IMR-90 (cell line): ENCODE data around the gene FAM163B. TPM values are rescaled to one million over a fixed set of nuclear protein-coding genes. Genes with fewer than 3 reads are reported as not detected.

Experiments used
- ATAC-seq: fragments of 200-7000 bp; cut with Tn5 transposase; 2 replicates; pipeline ENCODE4 v1.9.1; 2020; ENCODE audit warnings: low read depth, mild to moderate bottlenecking, moderate library complexity
- BruUV-seq: library from RNA; stranded (reverse); fragments of 400-500 nt; replicated peaks from 2 replicates; lab custom pipeline; 2021; lab: Mats Ljungman, UMichigan
- CTCF ChIA-PET: fragments of 300-600 bp; formaldehyde crosslinking; extraction: SDS; loops from one replicate; lab custom pipeline; 2021; ENCODE audit warnings: antibody characterized with exemption; lab: Yijun Ruan, JAX
- POLR2A ChIA-PET: fragments of 300-600 bp; sonication (Branson Sonifier 250); formaldehyde crosslinking; loops from one replicate; lab custom pipeline; 2022; ENCODE audit warnings: antibody characterized with exemption; ENCODE audit not compliant: unreplicated experiment; lab: Charles Lee
- DNase-seq: peaks from one replicate; pipeline ENCODE4 v3.0.0; 2013
- H2AFZ ChIP-seq: replicated peaks from 2 replicates; pipeline ENCODE3; 2013; ENCODE audit warnings: low read length, mild to moderate bottlenecking; ENCODE audit not compliant: poor library complexity
- H2AK5ac ChIP-seq: 2 replicates; pipeline ENCODE4 v1.6.1; 2013; ENCODE audit warnings: low read depth, low read length, inconsistent platforms
- H2AK9ac ChIP-seq: replicated peaks from 2 replicates; pipeline ENCODE3; 2013; ENCODE audit warnings: mild to moderate bottlenecking, low read depth, low read length, moderate library complexity; ENCODE audit not compliant: poor library complexity
- H2BK120ac ChIP-seq: 2 replicates; pipeline ENCODE4 v1.6.1; 2013; ENCODE audit warnings: low read depth, low read length, inconsistent platforms
- H2BK15ac ChIP-seq: 3 replicates; pipeline ENCODE4 v1.6.1; 2013; ENCODE audit warnings: low read depth, low read length, inconsistent platforms
- H2BK20ac ChIP-seq: 2 replicates; pipeline ENCODE4 v1.6.1; 2013; ENCODE audit warnings: low read depth, mild to moderate bottlenecking, inconsistent platforms, low read length, moderate library complexity
- H2BK5ac ChIP-seq: 2 replicates; pipeline ENCODE4 v1.6.1; 2013; ENCODE audit warnings: mild to moderate bottlenecking, low read depth, low read length, inconsistent platforms; ENCODE audit not compliant: poor library complexity, severe bottlenecking
- H3K14ac ChIP-seq: replicated peaks from 2 replicates; pipeline ENCODE4 v1.6.1; 2013; ENCODE audit warnings: low read depth, low read length, inconsistent platforms
- H3K18ac ChIP-seq: 2 replicates; pipeline ENCODE4 v1.6.1; 2013; ENCODE audit warnings: low read depth, low read length, control low read depth
- H3K23ac ChIP-seq: 2 replicates; pipeline ENCODE4 v1.6.1; 2013; ENCODE audit warnings: low read depth, low read length, inconsistent platforms
- H3K27ac ChIP-seq: 2 replicates; pipeline ENCODE4 v1.5.1; 2013; ENCODE audit warnings: mild to moderate bottlenecking, control low read depth, low read length; ENCODE audit not compliant: insufficient read depth
- H3K27me3 ChIP-seq: 2 replicates; pipeline ENCODE4 v1.6.1; 2013; ENCODE audit warnings: low read length; ENCODE audit not compliant: control insufficient read depth, insufficient read depth
- H3K36me3 ChIP-seq: 2 replicates; pipeline ENCODE4 v1.6.1; 2013; ENCODE audit warnings: low read length, mixed read lengths; ENCODE audit not compliant: control insufficient read depth, insufficient read depth
- H3K4ac ChIP-seq: 2 replicates; pipeline ENCODE4 v1.6.1; 2013; ENCODE audit warnings: low read depth, low read length, inconsistent platforms
- H3K4me1 ChIP-seq: 2 replicates; pipeline ENCODE4 v1.6.1; 2013; ENCODE audit warnings: low read length, mixed read lengths; ENCODE audit not compliant: control insufficient read depth, insufficient read depth
- H3K4me2 ChIP-seq: 2 replicates; pipeline ENCODE4 v1.6.1; 2013; ENCODE audit warnings: low read depth, mild to moderate bottlenecking, control low read depth, low read length, moderate library complexity
- H3K4me3 ChIP-seq: 2 replicates; pipeline ENCODE4 v1.5.1; 2013; ENCODE audit warnings: low read depth, mild to moderate bottlenecking, control low read depth, low read length, moderate library complexity; ENCODE audit not compliant: insufficient read depth
- H3K56ac ChIP-seq: 2 replicates; pipeline ENCODE4 v1.6.1; 2013; ENCODE audit warnings: low read length, inconsistent platforms; ENCODE audit not compliant: insufficient read depth; ENCODE audit errors: extremely low read depth
- H3K79me1 ChIP-seq, 2 experiments: 2 replicates each; pipeline ENCODE4 v1.6.1; 2013; ENCODE audit warnings: low read length in 2 of 2, inconsistent platforms in 1 of 2, low read depth in 1 of 2
- H3K9ac ChIP-seq: 2 replicates; pipeline ENCODE4 v1.6.1; 2013; ENCODE audit warnings: low read depth, low read length, control low read depth
- H3K9me1 ChIP-seq: 2 replicates; pipeline ENCODE4 v1.6.1; 2013; ENCODE audit warnings: low read length, inconsistent platforms; ENCODE audit not compliant: insufficient read depth
- H3K9me3 ChIP-seq: 2 replicates; pipeline ENCODE4 v1.6.1; 2013; ENCODE audit warnings: low read length; ENCODE audit not compliant: control insufficient read depth, insufficient read depth
- H4K20me1 ChIP-seq: 2 replicates; pipeline ENCODE4 v1.6.1; 2013; ENCODE audit warnings: low read length, inconsistent platforms; ENCODE audit not compliant: insufficient read depth
- H4K5ac ChIP-seq: 2 replicates; pipeline ENCODE4 v1.6.1; 2013; ENCODE audit warnings: mild to moderate bottlenecking, low read depth, low read length, control low read depth
- H4K8ac ChIP-seq, 2 experiments: 2 replicates each; pipeline ENCODE4 v1.6.1; 2013; ENCODE audit warnings: low read depth in 2 of 2, low read length in 2 of 2, control low read depth in 1 of 2, inconsistent platforms in 1 of 2
- H4K91ac ChIP-seq: 2 replicates; pipeline ENCODE4 v1.6.1; 2013; ENCODE audit warnings: low read depth, low read length, inconsistent platforms; ENCODE audit not compliant: insufficient read depth
- BHLHE40 ChIP-seq: fragments of 150-350 bp; IDR thresholded peaks from 2 replicates; pipeline ENCODE4 v1.6.1; 2016; ENCODE audit warnings: mild to moderate bottlenecking, low read depth, low read length
- CEBPB ChIP-seq: IDR thresholded peaks from 2 replicates; pipeline ENCODE4 v1.6.1; 2012; ENCODE audit warnings: low read depth, low read length, improper control_type of control experiment
- CHD1 ChIP-seq: IDR thresholded peaks from 2 replicates; pipeline ENCODE4 v1.6.1; 2012; ENCODE audit warnings: low read depth, low read length, improper control_type of control experiment
- FOS ChIP-seq: fragments of 150-350 bp; IDR thresholded peaks from 2 replicates; pipeline ENCODE4 v1.6.1; 2016; ENCODE audit warnings: low read depth, low read length
- MAFK ChIP-seq: IDR thresholded peaks from 2 replicates; pipeline ENCODE4 v1.6.1; 2012; ENCODE audit warnings: low read depth, low read length, improper control_type of control experiment
- MAZ ChIP-seq: IDR thresholded peaks from 2 replicates; pipeline ENCODE4 v1.6.1; 2012; ENCODE audit warnings: low read depth, mild to moderate bottlenecking, low read length, improper control_type of control experiment, moderate library complexity, borderline replicate concordance
- MXI1 ChIP-seq: IDR thresholded peaks from 2 replicates; pipeline ENCODE4 v1.6.1; 2012; ENCODE audit warnings: low read depth, mild to moderate bottlenecking, low read length, moderate library complexity, borderline replicate concordance
- POLR2A ChIP-seq: IDR thresholded peaks from 2 replicates; pipeline ENCODE4 v1.6.1; 2012; ENCODE audit warnings: mild to moderate bottlenecking, low read depth, low read length
- RAD21 ChIP-seq: IDR thresholded peaks from 2 replicates; pipeline ENCODE4 v1.6.1; 2012; ENCODE audit warnings: low read length, improper control_type of control experiment
- RCOR1 ChIP-seq: IDR thresholded peaks from 2 replicates; pipeline ENCODE4 v1.6.1; 2012; ENCODE audit warnings: mild to moderate bottlenecking, low read length, improper control_type of control experiment; ENCODE audit not compliant: insufficient replicate concordance
- RFX5 ChIP-seq: IDR thresholded peaks from 2 replicates; pipeline ENCODE4 v1.8.0; 2012; ENCODE audit warnings: low read depth, mild to moderate bottlenecking, low read length, moderate library complexity
- SMC3 ChIP-seq: fragments of 150-350 bp; IDR thresholded peaks from 2 replicates; pipeline ENCODE4 v1.6.1; 2016; ENCODE audit warnings: low read depth, mild to moderate bottlenecking, antibody characterized with exemption, low read length, moderate library complexity
- WGBS, 2 experiments: methylation state at CpG; one replicate each; pipeline versions ENCODE4 v1.1.5 to v1.1.7; 2013; ENCODE audit warnings: missing lambda C conversion rate in 2 of 2; ENCODE audit not compliant: insufficient read length in 1 of 2; ENCODE audit errors: extremely low coverage in 2 of 2; 5-methylcytosine and 5-hydroxymethylcytosine counted together
- dilution Hi-C: fragments of 300-500 bp; cut with HindIII; formaldehyde crosslinking; loops from one replicate; pipeline ENCODE4 v1.14.3; 2018; ENCODE audit warnings: low sequenced_read_pairs; ENCODE audit not compliant: unreplicated experiment
- in situ Hi-C: fragments of 300-500 bp; cut with MboI; formaldehyde crosslinking; loops from 3 replicates; pipeline ENCODE4 v1.14.3; 2019; ENCODE audit warnings: low sequenced_read_pairs, inconsistent platforms, mixed read lengths
- intact Hi-C: fragments of 100-400 bp; cut with micrococcal nuclease; formaldehyde crosslinking; loops from 2 replicates; pipeline ENCODE4 v1.10.0; 2022
- polyA plus RNA-seq, 3 experiments: library from polyadenylated mRNA; depleted of rRNA; stranded (reverse); fragments of >200 nt; gene quantifications; 2 replicates each; pipeline ENCODE4 v1.2.3, GENCODE V29; 2012; ENCODE audit warnings: low replicate concordance in 1 of 3
- total RNA-seq: library from RNA; depleted of rRNA; stranded (reverse); fragments of >200 nt; gene quantifications from 2 replicates; pipeline ENCODE4 v1.2.3, GENCODE V29; 2012
- TF ChIP-seq, protein P1 (sequence below): fragments of 150-350 bp; IDR thresholded peaks from 2 replicates; pipeline ENCODE4 v1.6.1; 2017; ENCODE audit warnings: mild to moderate bottlenecking, antibody characterized with exemption, low read length, low read depth

FAM163B gene
- total and polyA plus RNA-seq, 2 of the 4 experiments (the other 2 are of a cell fraction), result not detected

DNA sequence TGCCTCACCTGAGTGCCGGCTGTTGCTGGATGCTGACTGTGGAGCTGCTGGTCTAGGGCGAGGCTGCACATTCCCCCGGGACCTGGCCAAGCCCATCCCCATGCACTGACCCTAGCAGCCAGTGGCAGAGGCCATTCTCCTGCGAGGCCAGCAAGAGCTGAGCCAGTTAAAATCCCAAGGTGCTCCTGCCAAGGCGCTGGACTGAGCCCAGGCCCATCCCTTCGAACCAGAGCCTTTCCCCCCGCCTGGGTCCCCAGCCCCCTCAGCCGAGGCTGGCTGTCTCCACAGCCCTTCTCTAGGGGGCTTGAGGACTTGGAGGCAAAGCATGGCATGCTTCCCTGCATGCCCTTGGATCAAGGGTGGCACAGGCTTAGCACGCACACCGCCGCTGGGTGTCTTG is 73.1 kb downstream of the FAM163B start:
- H4K5ac ChIP-seq, result no peak overlapping the region
- no peak overlapping the region for H2AK5ac ChIP-seq
- H3K4me2 ChIP-seq, result no peak overlapping the region
- no peak overlapping the region for H2AK9ac ChIP-seq
- no peak overlapping the region for H2BK20ac ChIP-seq
- peaks cover 51% of the 10 kb centered on the region for H3K27me3 ChIP-seq
- no peak overlapping the region for H3K23ac ChIP-seq
- no peak overlapping the region for H2BK120ac ChIP-seq
- WGBS, 2 experiments, result 90% methylated on average over 6 of the region's 11 CpGs; no CpG with 5 or more reads in 1 of the 2 experiments
- no peak overlapping the region for H3K56ac ChIP-seq
- no peaks in the 10 kb centered on the region for H3K9me1 ChIP-seq
- no peak for ATAC-seq
- dilution Hi-C loops, result no loop called here
- intact Hi-C loops, result no loop called here
- H3K36me3 ChIP-seq, result no peaks in the 10 kb centered on the region
- ChIA-PET CTCF (no interaction called here), POLR2A (no interaction called here)
- H3K79me1 ChIP-seq, result no peaks in the 10 kb centered on the region
- no peak overlapping the region for H4K8ac ChIP-seq
- H4K91ac ChIP-seq, result no peak overlapping the region
- H3K4me3 ChIP-seq, result no peak overlapping the region
- TF ChIP-seq SMC3, result no peak
- no peak for TF ChIP-seq MXI1
- TF ChIP-seq BHLHE40, result no peak
- TF ChIP-seq MAZ, result no peak
- TF ChIP-seq CEBPB, result no peak
- no peak for TF ChIP-seq POLR2A
- no peak for TF ChIP-seq RAD21
- no peak for TF ChIP-seq RFX5
- TF ChIP-seq, protein P1, sequence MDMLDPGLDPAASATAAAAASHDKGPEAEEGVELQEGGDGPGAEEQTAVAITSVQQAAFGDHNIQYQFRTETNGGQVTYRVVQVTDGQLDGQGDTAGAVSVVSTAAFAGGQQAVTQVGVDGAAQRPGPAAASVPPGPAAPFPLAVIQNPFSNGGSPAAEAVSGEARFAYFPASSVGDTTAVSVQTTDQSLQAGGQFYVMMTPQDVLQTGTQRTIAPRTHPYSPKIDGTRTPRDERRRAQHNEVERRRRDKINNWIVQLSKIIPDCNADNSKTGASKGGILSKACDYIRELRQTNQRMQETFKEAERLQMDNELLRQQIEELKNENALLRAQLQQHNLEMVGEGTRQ, result no peak
- TF ChIP-seq RCOR1, result no peak
- TF ChIP-seq FOS, result no peak
- no peak for TF ChIP-seq CHD1
- no peak for TF ChIP-seq MAFK
- BruUV-seq, result no TSS peak
- no peak for DNase-seq
- no peak overlapping the region for H2AFZ ChIP-seq
- in situ Hi-C loops, result loop anchor here (10.0 kb wide), 2 partner anchors 199 to 459 kb away; partner anchors contain the start of genes SARDH and VAV2
- no peak overlapping the region for H3K9ac ChIP-seq
- no peak overlapping the region for H2BK5ac ChIP-seq
- peaks cover 1% of the 10 kb centered on the region; the same call in 1 of the 2 replicates for H3K4me1 ChIP-seq
- peaks cover 5% of the 10 kb centered on the region; the same call in 1 of the 2 replicates for H4K20me1 ChIP-seq
- no peak overlapping the region for H2BK15ac ChIP-seq
- no peak overlapping the region for H3K18ac ChIP-seq
- no peak overlapping the region for H3K14ac ChIP-seq
- no peak overlapping the region for H3K27ac ChIP-seq
- H3K4ac ChIP-seq, result no peak overlapping the region
- no peaks in the 10 kb centered on the region for H3K9me3 ChIP-seq
